CD4-positive, alpha-beta T cell treated with Interleukin-6 at 100 ng/mL for 8 hours (primary cell): Measurements from ENCODE around the gene BICRA.
"Not testable (repeated sequence)": the region's sequence is repeated elsewhere in the genome, so short reads cannot be mapped to it uniquely, and the experiment has no call there.

ENCODE experiments used
- DNase-seq: peaks from one replicate; pipeline ENCODE4 v3.0.0-alpha.2; 2020; ENCODE audit warnings: mixed read lengths, low spot score

BICRA gene

GRCh38 chr19:47694466-47695273 is 85.7 kb downstream of the BICRA start:
- no peak for DNase-seq

- DNase-seq: no peak
These were observed 86.8 kb downstream of the BICRA start for GRCh38 chr19:47695533-47696262.

- DNase-seq: no peak
These were observed 87.7 kb downstream of the BICRA start for GRCh38 chr19:47696635-47697034.

- DNase-seq: peak; percentile 47
These were observed 89.1 kb downstream of the BICRA start for GRCh38 chr19:47697863-47698609.

- DNase-seq: no peak
These were observed 89.9 kb downstream of the BICRA start for GRCh38 chr19:47698631-47699359.

DNA sequence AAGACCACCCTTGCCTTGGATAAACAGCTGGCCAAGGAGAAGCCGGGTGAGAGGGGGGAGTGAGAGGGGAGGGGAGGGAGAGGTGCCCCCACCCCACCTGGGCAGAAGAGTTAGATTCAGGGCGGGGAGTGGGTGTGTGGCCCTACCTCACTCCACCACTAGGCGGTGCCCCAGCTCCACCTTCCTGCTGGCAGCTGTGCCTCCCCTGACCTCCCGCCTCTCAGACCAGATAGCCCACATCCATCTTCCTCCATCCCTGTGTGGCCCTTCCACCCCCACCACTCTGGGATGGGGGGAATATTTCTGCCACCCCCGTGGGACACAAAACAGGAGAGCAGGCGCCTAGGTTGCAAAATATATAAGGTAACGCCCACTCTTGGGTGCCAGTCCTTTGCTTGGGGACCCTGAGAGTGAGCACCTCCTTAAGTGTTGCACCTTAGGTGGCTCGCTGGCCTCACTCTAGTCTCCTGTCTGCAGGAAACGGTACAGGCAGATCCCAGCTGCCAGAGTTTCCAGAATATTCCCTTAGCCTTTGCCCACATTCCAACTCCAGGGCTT is 90.5 kb downstream of the BICRA start:
- peak; percentile 21 for DNase-seq

DNA sequence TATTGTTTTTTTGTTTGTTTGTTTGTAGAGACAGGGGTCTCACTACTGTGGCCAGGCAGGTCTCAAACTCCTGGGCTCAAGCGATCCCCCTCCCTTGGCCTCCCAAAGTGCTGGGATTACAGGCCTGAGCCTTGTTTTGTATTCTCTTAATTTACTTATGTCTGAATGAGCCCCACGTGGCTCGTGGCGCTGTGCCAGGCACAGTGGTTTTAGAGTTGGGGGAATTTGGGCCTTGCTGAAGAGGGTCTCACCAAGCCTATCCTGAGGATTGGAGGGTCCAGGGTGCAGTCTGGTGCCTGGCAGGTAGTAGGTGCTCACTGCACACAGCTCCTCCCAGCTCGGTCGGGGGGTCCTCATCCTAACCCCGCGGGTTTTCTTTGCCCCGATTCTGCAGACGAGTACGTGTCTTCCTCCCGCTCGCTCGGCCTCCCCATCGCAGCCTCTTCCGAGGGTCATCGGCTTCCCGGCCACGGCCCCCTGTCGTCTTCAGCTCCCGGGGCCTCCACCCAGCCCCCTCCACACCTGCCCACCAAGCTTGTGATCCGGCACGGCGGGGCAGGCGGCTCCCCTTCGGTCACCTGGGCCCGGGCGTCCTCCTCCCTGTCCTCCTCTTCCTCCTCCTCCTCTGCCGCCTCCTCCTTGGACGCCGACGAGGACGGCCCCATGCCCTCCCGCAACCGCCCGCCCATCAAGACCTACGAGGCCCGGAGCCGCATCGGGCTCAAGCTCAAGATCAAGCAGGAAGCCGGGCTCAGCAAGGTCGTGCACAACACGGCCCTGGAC is 92.2 kb downstream of the BICRA start:
- no peak for DNase-seq

- no peak for DNase-seq
These were observed 93.0 kb downstream of the BICRA start for GRCh38 chr19:47701717-47702552.

GRCh38 chr19:47702671-47703070 is 93.7 kb downstream of the BICRA start:
- DNase-seq: no peak

DNA sequence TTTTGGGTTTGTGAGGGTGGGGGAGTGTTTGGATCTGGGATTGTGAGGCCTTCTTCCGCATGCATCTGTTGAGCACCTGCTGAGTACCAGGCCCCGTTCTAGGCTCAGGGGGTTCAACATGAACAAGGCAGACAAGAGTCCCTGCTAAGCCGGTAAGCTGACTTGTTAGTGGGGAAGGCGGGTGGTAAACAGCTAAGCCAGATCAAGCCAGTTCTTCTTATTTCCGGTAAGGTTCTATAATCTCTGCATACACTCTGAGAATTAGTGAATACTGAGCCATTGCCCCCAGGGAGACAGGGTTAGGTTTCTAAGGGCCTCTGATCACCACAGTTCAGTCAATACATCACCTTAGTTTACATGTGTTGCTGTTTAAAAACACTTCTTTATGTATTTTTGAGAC is 94.4 kb downstream of the BICRA start:
- no peak for DNase-seq

DNA sequence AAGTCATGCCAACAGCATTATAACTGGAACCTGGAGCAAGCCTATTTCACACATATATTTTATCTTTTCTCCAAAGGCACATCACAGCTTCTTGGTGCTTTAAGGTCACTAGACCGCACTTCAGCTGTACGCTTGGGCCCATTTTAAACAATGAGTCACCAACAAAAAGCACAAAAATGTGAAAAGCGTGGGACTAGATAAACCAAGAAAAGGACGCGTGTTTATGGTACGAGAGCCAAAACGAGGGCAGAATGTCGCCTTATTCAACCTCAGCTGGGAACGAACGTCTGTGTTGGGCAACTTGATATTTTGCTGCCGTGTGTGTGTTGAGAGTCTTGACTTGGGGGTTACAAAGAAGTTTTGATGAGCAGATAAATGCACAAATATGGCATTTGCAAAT is 95.1 kb downstream of the BICRA start:
- DNase-seq: no peak

DNA sequence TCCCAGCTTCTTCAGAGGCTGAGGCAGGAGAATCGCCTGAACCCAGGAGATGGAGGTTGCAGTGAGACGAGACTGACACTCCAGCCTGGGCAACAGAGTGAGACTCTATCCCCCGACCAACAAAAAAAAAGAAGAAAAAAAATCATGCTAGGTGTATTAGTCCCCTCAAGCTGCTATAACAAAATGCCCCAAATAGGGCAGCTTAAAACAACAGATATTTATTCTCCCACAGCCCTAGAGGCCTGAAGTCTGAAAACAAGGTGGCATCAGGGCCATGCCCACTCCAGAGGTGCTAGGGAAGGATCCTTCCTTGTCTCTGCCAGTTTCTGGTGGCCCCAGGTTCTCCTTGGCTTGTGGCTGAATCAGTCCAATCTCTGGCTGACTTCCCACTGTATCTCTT is 95.7 kb downstream of the BICRA start:
- DNase-seq: no peak

DNA sequence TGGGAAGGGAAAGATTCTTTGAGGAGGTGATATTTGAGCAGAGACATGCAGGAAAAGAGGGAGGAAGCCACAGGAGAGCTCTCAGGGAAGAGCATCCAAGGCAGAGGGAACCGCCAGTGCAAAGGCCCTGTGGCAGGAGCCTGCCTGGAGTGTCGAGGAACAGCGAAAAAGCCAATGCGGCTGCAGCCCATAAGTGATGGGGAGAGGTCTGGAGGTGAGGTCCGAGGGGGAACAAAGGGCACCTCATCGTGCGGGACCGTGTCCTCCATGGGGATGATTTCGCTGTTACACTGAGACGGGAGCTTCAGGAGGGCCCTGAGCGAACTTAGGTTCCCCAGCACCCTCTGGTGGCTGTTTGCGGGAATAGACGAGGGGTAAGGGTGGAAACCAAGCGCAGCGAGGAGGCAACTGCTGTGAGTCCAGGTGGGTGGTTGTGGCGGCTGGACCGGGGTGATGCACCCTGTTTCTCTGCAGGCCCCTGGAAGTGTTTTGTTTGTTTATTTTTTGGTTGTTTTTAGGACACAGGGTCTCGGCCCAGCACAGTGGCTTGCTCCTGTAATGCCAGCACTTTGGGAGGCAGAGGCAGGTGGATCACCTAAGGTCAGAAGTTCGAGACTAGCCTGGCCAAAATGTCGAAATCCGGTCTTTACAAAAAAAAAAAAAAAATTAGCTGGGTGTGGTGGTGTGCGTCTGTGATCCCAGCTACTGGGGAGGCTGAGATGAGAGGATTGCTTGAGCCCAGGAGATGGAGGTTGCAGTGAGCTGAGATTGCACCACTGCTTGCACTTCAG is 98.4 kb downstream of the BICRA start:
- peak; percentile 69 for DNase-seq

DNA sequence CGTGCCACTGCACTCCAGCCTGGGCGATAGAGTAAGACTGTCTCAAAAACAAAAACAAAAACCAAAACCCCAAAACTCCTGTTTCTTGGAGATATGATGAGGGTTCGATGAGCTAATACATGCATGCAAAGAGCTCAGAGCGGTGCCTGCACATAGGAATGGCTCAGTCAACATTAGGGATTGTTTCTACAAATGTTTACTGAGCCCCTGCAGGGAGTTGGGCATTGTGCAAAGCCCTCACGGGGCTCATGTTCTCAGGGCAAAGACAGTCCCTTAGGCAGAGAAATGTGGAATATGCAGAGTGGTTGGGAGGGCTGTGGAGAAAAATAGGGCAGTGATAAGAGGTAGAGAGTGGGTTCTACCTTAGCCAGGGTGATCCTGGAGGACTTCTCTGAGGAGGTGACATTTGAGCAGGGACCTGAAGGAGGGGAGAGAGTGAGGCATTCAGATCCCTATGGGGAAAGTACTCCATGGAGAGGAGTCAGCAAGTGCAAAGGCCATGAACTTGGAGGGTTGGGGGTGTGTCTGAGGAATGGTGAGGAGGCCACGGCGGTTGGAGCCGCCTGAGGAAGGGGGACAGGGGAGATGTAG is 102.8 kb downstream of the BICRA start:
- DNase-seq: no peak

DNA sequence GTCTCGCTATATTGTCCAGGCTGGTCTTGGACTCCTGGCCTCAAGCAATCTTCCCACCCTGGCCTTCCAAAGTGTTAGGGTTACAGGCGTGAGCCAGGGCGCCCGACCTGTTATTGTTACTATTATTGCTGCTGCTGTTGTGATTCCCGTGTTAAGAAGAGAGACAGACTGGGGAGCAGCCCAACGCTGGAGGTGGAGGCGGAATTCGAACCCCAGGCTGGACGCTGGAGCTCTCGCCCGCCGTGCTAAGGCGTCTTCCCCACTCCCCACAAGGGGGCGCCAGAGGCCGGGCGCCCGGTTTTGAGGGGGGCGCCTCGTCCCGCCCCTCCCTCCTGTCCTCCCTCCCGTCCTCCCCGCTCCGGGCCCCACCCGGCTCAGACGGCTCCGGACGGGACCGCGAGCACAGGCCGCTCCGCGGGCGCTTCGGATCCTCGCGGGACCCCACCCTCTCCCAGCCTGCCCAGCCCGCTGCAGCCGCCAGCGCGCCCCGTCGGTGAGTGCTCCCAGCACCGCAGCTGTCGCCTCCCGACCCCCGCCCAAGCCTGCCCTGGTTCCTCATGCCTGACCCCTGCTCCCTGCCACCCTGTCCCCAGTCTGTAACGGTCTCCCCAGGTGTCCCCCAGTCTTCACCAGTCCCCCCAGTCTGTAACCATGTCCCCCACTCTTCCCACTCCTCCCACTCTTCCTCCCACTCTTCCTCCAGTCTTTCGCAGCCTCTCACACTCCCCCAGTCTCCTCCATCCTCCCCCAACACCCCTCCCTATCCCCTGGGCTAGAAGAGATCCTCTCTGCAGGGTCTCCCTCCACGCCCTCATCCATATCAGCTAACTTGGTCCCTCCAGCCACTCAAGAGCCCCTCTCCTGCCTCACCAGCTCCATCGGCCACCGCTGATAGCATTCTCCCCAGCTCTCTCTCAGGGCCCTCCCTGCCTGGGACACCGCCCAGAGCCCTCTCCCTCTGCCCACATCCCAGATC is 104.4 kb downstream of the BICRA start, which contains the start of gene EHD2:
TSS of gene EHD2 (plus strand) at position 377 of the 976 bp plus-strand sequence. CDS start 3,191 bp downstream, outside the sequence.
- DNase-seq: peak; percentile 16

DNA sequence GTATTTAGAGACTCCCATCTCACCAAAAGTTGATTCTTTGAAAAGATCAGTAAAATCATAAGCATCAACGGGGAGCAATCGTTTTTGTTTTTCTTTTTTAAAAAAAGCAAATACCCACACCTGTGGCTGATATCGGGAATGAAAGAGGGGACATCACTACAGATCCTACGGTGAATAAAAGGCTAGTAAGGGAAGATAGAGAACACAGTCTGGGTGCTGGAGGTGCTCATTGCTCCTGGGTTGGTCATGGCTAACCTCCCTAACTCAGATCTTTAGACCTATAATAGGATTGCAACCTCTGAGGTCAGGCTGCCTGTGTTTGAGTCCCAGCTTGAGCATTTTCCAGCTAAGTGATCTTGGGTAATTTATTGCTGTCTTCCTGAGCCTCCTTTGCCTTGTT is 105.4 kb downstream of the BICRA start:
- DNase-seq: no peak

GRCh38 chr19:47714855-47715254 is 105.9 kb downstream of the BICRA start:
- not testable (repeated sequence) for DNase-seq
